ENCODE measurements around the gene CWC27.

Gene CWC27

DNA sequence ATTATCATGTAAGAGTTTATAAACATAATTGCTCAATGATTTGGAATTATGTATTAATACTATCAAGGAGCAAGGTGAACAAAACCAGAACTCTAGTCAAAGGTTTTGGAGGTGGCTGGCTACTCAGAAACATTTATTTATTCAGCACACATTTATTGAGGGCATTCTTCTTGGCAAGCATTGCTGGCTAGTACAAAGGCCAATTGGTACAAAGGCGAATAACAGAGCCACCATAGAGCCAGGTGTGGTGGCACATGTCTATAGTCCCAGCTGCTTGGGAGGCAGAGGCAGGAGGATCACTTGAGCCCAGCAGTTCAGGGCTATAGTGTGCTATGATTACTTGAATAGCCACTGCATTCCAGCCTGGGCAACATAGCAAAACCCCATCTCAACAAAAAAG is 242.1 kb downstream of the CWC27 start:
- DNase-seq (ENCODE audit: low read depth) = peak; percentile 28
- H3K4me3 ChIP-seq (ENCODE audit: low read depth, low read length) = no peak overlapping the region
- TF ChIP-seq, protein P1, sequence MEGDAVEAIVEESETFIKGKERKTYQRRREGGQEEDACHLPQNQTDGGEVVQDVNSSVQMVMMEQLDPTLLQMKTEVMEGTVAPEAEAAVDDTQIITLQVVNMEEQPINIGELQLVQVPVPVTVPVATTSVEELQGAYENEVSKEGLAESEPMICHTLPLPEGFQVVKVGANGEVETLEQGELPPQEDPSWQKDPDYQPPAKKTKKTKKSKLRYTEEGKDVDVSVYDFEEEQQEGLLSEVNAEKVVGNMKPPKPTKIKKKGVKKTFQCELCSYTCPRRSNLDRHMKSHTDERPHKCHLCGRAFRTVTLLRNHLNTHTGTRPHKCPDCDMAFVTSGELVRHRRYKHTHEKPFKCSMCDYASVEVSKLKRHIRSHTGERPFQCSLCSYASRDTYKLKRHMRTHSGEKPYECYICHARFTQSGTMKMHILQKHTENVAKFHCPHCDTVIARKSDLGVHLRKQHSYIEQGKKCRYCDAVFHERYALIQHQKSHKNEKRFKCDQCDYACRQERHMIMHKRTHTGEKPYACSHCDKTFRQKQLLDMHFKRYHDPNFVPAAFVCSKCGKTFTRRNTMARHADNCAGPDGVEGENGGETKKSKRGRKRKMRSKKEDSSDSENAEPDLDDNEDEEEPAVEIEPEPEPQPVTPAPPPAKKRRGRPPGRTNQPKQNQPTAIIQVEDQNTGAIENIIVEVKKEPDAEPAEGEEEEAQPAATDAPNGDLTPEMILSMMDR (IDR thresholded peaks at IDR 0.05; ENCODE audit: control insufficient read depth, extremely low read depth, insufficient read depth) = no peak

DNA sequence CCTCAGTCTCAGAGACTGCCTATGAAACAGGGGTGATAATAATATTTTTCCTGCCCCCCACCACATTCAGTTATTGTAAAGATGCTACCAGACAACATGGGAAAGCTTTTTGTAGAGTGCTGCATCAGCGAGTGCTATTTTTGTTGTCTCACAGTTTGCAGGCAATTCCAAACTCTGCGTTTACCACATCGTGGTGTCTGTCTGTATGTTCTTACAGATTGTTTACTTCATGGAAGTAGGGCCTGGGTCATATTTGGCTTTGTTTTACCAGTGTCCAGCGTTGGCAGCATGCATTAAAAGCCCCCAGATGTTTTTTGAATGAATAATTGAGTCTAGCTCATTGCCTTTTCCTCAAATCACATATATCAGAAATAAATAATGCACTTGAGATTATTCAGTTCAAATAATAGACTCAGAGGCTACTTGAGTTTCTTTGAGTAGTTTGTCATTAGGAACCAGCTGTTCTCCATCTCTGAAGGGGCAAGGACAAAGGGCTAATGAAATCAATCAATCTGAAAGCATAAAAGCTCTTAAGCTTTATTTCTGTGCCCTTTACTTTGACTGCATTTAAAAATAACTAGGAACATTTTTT is 243.7 kb downstream of the CWC27 start:
- TF ChIP-seq, protein P1 (IDR thresholded peaks at IDR 0.05; ENCODE audit: control insufficient read depth, extremely low read depth, insufficient read depth) = no peak
- no peak overlapping the region for H3K4me3 ChIP-seq (ENCODE audit: low read depth, low read length)
- no peak for DNase-seq (ENCODE audit: low read depth)

DNA sequence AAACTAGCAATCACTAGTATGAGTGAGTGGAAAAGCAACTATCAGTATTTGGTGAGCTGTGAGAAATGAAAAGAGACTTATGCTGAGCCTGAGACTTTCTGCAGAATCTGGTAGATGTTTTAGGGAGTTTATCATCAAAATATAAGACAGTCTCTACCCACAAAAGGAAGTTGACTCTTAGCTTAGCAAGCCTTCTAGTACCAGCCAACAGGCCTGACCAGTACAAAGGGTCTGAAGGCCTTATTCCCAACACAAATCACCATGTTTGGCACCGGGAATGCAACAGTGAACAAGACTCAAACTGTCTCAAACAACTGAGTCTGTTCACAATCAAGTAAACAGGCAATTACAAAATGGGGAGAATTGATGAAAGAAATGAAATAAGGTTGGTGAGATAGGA is 244.4 kb downstream of the CWC27 start:
- TF ChIP-seq, protein P1 (IDR thresholded peaks at IDR 0.05; ENCODE audit: control insufficient read depth, extremely low read depth, insufficient read depth) = no peak
- DNase-seq (ENCODE audit: low read depth) = no peak
- no peak overlapping the region for H3K4me3 ChIP-seq (ENCODE audit: low read depth, low read length)

DNA sequence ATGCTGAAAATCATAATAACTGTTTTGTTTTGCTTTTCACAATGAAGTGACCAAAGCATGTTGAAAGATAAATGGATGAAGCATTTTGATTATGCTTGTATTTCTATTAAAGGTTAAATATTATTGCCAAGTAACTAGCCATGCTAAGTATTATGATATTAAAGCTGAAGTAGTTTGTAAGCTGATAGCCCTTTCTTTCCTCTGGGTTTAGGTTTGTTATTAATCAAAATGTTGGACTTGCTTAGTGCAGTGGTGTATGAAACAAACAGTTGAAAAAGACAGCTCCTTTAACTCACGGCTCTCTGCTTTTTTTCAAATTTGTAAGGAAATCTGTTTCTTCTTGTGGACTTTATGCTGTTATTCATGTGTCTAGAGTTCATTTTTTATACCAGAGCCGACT is 246.0 kb downstream of the CWC27 start:
- no peak overlapping the region for H3K4me3 ChIP-seq (ENCODE audit: low read depth, low read length)
- TF ChIP-seq, protein P1 (IDR thresholded peaks at IDR 0.05; ENCODE audit: control insufficient read depth, extremely low read depth, insufficient read depth) = no peak
- no peak for DNase-seq (ENCODE audit: low read depth)

DNA sequence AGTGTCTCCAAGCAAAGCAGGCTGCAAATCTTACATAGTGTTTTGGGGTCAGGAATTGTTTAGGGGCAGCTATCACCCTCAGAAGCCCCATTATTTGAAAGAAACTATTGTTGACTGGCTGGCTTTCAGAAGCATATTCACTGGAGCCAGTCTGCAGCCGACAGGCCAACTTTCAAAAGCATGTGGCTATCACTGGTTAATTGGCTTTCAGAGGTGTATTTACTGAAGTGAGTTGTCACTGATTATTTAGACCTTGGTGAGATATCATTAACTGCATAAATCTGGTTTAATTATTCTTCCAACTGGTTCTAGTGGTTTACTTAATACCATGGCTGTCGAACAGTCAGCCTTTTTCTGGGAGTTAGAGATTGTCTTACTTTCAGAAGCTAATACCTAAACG is 247.0 kb downstream of the CWC27 start:
- H3K4me3 ChIP-seq (ENCODE audit: low read depth, low read length) = no peak overlapping the region
- no peak for DNase-seq (ENCODE audit: low read depth)
- TF ChIP-seq, protein P1 (IDR thresholded peaks at IDR 0.05; ENCODE audit: control insufficient read depth, extremely low read depth, insufficient read depth) = no peak

DNA sequence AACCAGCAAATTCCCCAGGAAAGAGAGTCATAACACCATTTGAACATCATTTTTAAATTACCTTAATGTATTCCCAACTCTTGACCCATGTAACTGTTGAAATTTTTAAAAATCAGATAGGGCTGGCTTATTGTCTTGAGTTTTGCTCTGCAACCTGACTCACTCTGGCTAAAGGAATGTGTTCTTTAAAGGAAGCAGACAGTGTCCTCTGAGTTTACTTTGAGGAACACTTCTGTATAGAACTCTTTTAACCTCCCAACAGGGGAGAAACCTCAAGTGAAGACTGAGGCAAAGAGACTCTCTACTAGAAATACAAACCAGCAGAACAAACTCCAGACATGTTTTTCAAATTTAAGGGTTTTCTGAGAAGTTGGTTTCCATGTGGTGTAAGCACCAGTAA is 248.9 kb downstream of the CWC27 start:
- TF ChIP-seq, protein P1 (IDR thresholded peaks at IDR 0.05; ENCODE audit: control insufficient read depth, extremely low read depth, insufficient read depth) = no peak
- DNase-seq (ENCODE audit: low read depth) = no peak
- H3K4me3 ChIP-seq (ENCODE audit: low read depth, low read length) = no peak overlapping the region

DNA sequence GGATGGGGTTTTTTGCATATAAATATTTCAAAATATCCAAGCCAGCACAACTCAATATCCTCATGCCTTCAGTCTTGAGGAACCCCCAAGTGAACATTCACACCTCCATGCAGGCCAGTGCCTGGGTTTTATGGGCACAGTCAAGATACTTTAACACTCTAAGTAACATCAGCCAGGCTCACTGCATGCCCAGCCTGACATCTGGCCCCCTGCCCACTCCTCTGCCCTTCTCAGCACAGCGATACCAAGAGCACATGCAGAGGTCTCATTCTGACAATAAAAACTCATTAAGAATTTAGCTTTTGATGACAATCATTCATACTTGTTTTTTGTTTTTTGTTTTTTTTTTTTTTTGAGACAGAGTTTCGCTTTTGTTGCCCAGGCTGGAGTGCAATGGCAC is 250.0 kb downstream of the CWC27 start:
- DNase-seq (ENCODE audit: low read depth) = no peak
- TF ChIP-seq, protein P1 (IDR thresholded peaks at IDR 0.05; ENCODE audit: control insufficient read depth, extremely low read depth, insufficient read depth) = no peak
- no peak overlapping the region for H3K4me3 ChIP-seq (ENCODE audit: low read depth, low read length)

Data from LNCaP clone FGC (cell line).